DMS153 (cell line): ENCODE measurements around the gene OR10J5.
"Not testable (repeated sequence)": the region's sequence is repeated elsewhere in the genome, so short reads cannot be mapped to it uniquely, and the experiment has no call there.

Experiments used
- DNase-seq: peaks from one replicate; lab custom pipeline; 2025; lab: John Stamatoyannopoulos, UW

The OR10J5 gene

GRCh38 chr1:159535907-159536306 lies at the start of gene OR10J5:
Gene OR10J5, minus strand, starts transcription at chr1:159536007. Its CDS starts 0 bp downstream, at chr1:159536007.
- DNase-seq: no peak

GRCh38 chr1:159584536-159584935 lies 48.7 kb upstream of the OR10J5 start:
- DNase-seq: no peak

- DNase-seq: no peak
Observed at GRCh38 chr1:159581422-159581821, 45.6 kb upstream of the OR10J5 start.

- no peak for DNase-seq
Observed at GRCh38 chr1:159580340-159580739, 44.5 kb upstream of the OR10J5 start.

- DNase-seq: no peak
Observed at GRCh38 chr1:159577446-159577845, 41.6 kb upstream of the OR10J5 start.

- no peak for DNase-seq
Observed at GRCh38 chr1:159562680-159563079, 26.9 kb upstream of the OR10J5 start.

- no peak for DNase-seq
Observed at GRCh38 chr1:159561497-159561896, 25.7 kb upstream of the OR10J5 start.

GRCh38 chr1:159560599-159560998 lies 24.8 kb upstream of the OR10J5 start:
- DNase-seq: no peak

- DNase-seq: no peak
Observed at GRCh38 chr1:159556931-159557369, 21.1 kb upstream of the OR10J5 start.

GRCh38 chr1:159554696-159555095 lies 18.9 kb upstream of the OR10J5 start:
- DNase-seq: no peak

- DNase-seq: no peak
Observed at GRCh38 chr1:159554261-159554660, 18.5 kb upstream of the OR10J5 start.

- no peak for DNase-seq
Observed at GRCh38 chr1:159548126-159548525, 12.3 kb upstream of the OR10J5 start.

- DNase-seq: no peak
Observed at GRCh38 chr1:159532922-159533321, 2.9 kb downstream of the OR10J5 start.

- not testable (repeated sequence) for DNase-seq
Observed at GRCh38 chr1:159524792-159525191, 11.0 kb downstream of the OR10J5 start.

- no peak for DNase-seq
Observed at GRCh38 chr1:159510229-159510541, 25.6 kb downstream of the OR10J5 start.

- no peak for DNase-seq
Observed at GRCh38 chr1:159509440-159510228, 26.2 kb downstream of the OR10J5 start.

GRCh38 chr1:159508951-159509350 lies 26.9 kb downstream of the OR10J5 start:
- DNase-seq: no peak

- DNase-seq: no peak
Observed at GRCh38 chr1:159505676-159506075, 30.1 kb downstream of the OR10J5 start.

- DNase-seq: no peak
Observed at GRCh38 chr1:159501082-159501481, 34.7 kb downstream of the OR10J5 start.

GRCh38 chr1:159494513-159495210 lies 41.1 kb downstream of the OR10J5 start:
- DNase-seq: not testable (repeated sequence)

GRCh38 chr1:159493354-159493753 lies 42.5 kb downstream of the OR10J5 start:
- no peak for DNase-seq

- no peak for DNase-seq
Observed at GRCh38 chr1:159492575-159493323, 43.1 kb downstream of the OR10J5 start.
